MM.1S (cell line): ENCODE data around the gene VEPH1.

Experiments used
- CTCF ChIP-seq: fragments of 300-600 bp; sonication (generic); IDR thresholded peaks from 2 replicates; pipeline ENCODE4 v1.5.1; 2016; ENCODE audit warnings: antibody characterized with exemption, low read length, mixed read lengths
- EZH2 ChIP-seq: fragments of 300-600 bp; sonication (generic); optimal IDR thresholded peaks from 2 replicates; pipeline ENCODE3; 2017; ENCODE audit warnings: low read depth, mild to moderate bottlenecking, antibody characterized with exemption, low read length, mixed read lengths
- EZH2phosphoT487 ChIP-seq: fragments of 300-600 bp; sonication (generic); IDR thresholded peaks from 2 replicates; pipeline ENCODE4 v1.6.1; 2018; ENCODE audit warnings: antibody characterized with exemption, low read length

- no peak for TF ChIP-seq EZH2
- no peak for TF ChIP-seq CTCF
- TF ChIP-seq EZH2phosphoT487 = no peak
These were observed 267.9 kb downstream of the VEPH1 start for GRCh38 chr3:157235291-157235690.
